RKO (cell line): Measurements from ENCODE around the gene PSKH1.
A peak's percentile ranks its signal among the peaks of the same experiment; 100 is the strongest.
"Not testable (repeated sequence)": the region's sequence is repeated elsewhere in the genome, so short reads cannot be mapped to it uniquely, and the experiment has no call there.

Experiments used
- DNase-seq: peaks from one replicate; pipeline ENCODE4 v3.0.0-alpha.2; 2016; ENCODE audit warnings: low spot score

Gene PSKH1

GRCh38 chr16:67892899-67893742 lies at the start of gene PSKH1:
Gene PSKH1 (plus strand): TSS chr16:67893254. CDS start chr16:67908750, 15,496 bp downstream.
- peak; percentile 97 for DNase-seq

DNA sequence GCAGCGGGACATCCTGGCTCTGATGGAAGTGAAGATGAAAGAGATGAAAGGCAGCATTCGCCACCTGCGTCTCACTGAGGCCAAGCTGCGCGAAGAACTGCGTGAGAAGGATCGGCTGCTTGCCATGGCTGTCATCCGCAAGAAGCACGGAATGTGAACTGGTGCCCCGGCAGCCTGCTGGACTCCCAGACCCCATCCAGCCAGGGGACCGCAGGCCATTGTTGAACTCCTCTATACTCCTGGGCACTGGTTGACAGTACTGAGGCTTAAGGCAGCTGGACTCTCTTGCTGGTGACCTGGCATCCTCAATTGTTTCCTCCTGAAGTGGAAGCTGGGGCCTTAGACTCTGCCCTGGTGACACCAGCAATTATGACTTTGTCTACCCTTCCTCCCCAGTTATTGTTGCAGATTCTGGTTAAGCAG lies 49.7 kb upstream of the PSKH1 start:
- DNase-seq: no peak

- DNase-seq: peak; percentile 33
Observed at GRCh38 chr16:67844497-67844896, 48.6 kb upstream of the PSKH1 start.

DNA sequence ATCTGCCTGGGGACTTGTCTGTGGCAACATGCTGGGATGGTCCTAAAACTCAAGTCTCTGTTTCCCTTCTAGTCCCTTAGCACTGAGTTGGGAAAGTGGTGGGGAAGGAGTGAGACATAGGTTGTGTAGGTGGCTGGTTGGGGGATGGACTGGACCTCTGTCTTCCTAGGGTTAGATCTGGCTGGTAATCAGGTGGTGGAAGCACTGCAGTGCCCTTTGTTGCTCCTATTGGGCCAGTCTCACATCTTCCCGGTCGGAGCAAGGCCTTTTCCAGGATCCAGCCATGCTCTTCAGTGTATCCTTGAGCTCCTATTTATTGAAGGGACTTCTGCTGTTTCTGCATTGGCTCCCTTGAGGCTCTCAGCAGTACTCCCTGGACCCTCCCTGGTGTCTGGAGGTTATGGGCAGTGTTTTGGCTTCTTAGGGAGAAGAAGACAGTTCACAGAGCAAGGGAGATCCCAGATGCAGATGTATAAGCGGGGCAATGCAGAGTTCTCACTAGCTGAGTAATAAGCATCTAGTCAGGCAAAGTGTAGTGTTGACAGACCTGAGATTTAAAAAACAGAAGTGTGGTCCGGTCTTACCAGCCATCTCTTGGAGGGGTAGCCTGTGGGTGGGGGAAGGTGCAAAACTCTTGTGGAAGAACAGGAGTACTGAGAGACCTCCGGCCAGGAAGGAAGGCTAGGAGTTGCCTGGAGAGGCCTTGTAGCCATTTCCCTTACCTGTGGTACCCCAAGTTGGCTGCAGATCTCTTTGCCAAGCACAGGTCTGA lies 47.6 kb upstream of the PSKH1 start:
- DNase-seq: no peak

GRCh38 chr16:67846063-67846319 lies 47.1 kb upstream of the PSKH1 start:
- no peak for DNase-seq

DNA sequence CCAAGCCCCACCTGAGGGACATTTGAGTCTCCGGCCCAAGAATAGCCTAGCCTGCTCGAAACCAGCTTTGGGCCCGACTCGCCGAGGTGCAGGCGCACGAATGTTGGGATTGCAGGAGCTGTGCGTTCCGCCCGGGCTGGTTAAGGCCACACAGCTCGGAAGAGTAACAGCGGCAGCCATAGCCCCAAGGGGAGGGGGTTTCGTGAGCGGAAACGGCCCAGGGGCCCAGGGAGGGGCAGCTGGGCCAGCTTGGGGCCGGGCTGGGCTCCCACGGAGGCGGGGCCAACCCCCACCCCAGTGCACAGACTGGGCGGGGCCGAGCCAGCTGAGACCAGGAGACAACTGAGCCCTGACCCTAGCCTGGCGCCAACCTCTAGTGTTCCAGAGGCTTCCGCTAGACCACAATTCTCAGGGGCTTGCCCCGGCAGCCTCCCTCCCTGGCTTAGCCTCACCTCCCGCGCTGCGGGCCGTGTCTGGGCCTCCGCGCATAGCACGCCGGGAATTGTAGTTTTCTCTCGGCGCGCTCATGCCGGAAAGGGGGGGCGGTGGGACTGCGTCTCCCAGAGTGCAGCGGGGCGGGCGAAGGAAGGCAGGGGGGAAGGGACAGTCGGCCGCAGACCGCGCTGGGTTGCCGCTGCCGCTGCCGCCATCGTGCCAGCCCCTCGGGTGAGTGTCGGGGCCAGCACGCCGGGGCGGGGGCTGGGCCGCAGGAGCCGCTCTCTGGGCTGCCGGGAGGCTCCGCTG lies 46.6 kb upstream of the PSKH1 start, which contains the start of gene NUTF2:
Gene NUTF2 (plus strand): TSS at position 614 of the 744 bp plus-strand sequence. CDS start 18,198 bp downstream, outside the sequence.
- DNase-seq: peak; percentile 93

GRCh38 chr16:67847064-67847861 lies 45.8 kb upstream of the PSKH1 start, which contains the start of gene CENPT:
Gene CENPT (minus strand): TSS chr16:67847693. CDS start chr16:67833859, 13,834 bp downstream.
- peak; percentile 79 for DNase-seq

DNA sequence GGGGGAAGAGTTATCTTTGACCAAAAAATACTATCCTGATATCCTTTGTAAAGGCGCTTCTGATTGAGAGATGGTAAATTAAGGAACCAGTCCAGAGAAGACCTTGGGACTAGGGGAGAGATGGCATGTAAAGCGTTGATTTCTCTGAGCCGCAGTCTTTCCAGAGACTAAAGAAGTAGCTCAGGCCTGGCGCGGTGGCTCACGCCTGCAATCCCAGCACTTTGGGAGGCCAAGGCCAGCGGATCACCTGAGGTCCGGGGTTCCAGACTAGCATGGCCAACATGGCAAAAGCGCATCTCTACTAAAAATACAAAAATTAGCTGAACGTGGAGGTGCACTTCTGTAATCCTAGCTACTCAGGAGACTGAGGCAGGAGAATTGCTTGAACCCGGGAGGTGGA lies 44.9 kb upstream of the PSKH1 start:
- no peak for DNase-seq

GRCh38 chr16:67853670-67854069 lies 39.4 kb upstream of the PSKH1 start:
- no peak for DNase-seq

- no peak for DNase-seq
Observed at GRCh38 chr16:67855789-67856188, 37.3 kb upstream of the PSKH1 start.

- DNase-seq: no peak
Observed at GRCh38 chr16:67856927-67857546, 36.0 kb upstream of the PSKH1 start.

DNA sequence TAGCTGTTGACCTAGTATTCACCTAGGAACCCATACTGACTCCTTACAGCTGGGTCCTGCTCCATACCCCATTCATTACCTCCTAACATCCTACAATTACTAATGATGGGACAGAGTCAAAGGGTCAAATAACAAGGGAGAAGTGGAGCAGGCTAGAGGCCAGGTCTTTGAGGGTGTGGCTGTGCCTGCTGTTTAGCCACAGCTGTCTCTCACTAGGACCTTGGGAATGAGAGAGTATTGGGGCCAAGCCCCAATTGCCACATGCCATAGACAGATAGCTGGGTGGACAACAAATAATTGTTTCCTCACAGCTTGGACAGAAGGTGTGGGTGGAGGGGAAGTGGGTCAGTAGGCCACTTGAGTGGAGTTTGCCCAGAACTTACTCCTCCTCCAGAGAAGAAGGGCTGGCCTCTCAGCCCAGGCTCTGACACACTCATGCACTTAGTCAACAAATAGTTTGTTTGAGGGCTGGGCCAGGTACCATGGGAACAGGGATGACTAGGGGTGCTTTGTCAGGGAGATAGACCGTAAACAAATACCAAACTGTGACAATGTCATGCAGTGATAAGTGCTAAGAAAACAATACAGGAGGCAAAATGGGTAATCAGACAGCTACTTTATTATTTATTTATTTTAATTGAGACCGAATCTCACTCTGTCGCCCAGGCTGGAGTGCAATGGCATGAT lies 35.4 kb upstream of the PSKH1 start:
- DNase-seq: peak; percentile 94

DNA sequence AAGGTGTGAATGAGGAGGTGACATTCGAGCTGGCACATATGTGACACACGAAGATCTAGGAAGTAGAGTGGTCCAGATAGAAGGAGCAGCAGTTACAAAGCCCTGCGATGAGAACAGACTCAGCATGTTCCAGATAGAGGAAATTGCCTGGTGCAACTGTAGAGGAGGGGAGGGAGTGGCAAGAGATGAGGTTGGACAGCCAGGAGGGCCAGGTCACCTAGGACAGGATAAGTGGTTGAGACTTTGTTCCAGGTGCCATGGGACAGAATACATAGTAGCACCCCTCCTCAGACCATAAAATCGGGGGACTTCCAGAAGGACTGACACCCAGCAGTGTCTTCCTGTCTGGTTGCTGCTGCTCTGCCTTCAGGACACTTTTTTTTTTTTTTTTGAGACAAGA lies 34.6 kb upstream of the PSKH1 start:
- DNase-seq: no peak

- peak; percentile 37 for DNase-seq
Observed at GRCh38 chr16:67860589-67861398, 32.3 kb upstream of the PSKH1 start.

- DNase-seq: no peak
Observed at GRCh38 chr16:67861877-67862276, 31.2 kb upstream of the PSKH1 start.

- DNase-seq: no peak
Observed at GRCh38 chr16:67862623-67863583, 30.2 kb upstream of the PSKH1 start.

DNA sequence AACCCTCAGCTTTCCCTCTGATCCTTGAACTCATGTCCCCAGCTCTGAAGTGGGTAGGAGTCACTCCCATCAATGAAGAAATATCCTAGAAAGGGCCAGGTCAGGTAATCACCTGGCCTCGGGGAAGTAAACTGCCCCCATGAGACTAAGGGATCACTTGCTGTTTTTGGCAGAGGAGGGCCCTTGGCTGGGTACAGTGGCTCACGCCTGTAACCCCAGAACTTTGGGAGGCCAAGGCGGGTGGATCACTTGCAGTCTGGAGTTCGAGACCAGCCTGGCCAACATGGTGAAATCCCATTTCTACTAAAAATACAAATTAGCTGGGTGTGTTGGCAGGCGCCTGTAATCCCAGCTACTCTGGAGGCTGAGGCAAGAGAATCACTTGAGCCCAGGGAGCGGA lies 29.0 kb upstream of the PSKH1 start:
- not testable (repeated sequence) for DNase-seq

GRCh38 chr16:67864594-67864993 lies 28.5 kb upstream of the PSKH1 start:
- no peak for DNase-seq
